ENCODE data around the gene GALNT1. TPM values are rescaled to one million over a fixed set of nuclear protein-coding genes. Genes with fewer than 3 reads are reported as not detected.
A peak's percentile ranks its signal among the peaks of the same experiment; 100 is the strongest.

Gene GALNT1
- total RNA-seq, 4 donors from 2014 or later: 46.2 to 96.5 (median 62.6) TPM

- Histone ChIP-seq H3K36me3 (no peaks in the 10 kb centered on the region), H3K4me3 (no peak overlapping the region), H3K27me3 (no peaks in the 10 kb centered on the region), H3K27ac (no peak overlapping the region), H3K4me1 (peaks cover 15% of the 10 kb centered on the region), H3K9me3 (no peaks in the 10 kb centered on the region)
- TF ChIP-seq EP300 (IDR thresholded peaks at IDR 0.05) (no peak), POLR2AphosphoS5 (IDR thresholded peaks at IDR 0.05) (no peak), POLR2A (IDR thresholded peaks at IDR 0.05) (no peak), CTCF (IDR thresholded peaks at IDR 0.05) (no peak)
- 87% methylated on average over 8 of the region's 8 CpGs for WGBS
- no peak for DNase-seq (ENCODE audit: low spot score in 2 of 2)
Observed at GRCh38 chr18:35577045-35577848, 4.3 kb upstream of the GALNT1 start.

- Histone ChIP-seq H3K36me3 (no peaks in the 10 kb centered on the region), H3K4me1 (peaks cover 27% of the 10 kb centered on the region), H3K27ac (no peak overlapping the region), H3K27me3 (no peaks in the 10 kb centered on the region), H3K9me3 (no peaks in the 10 kb centered on the region), H3K4me3 (no peak overlapping the region)
- TF ChIP-seq EP300 (IDR thresholded peaks at IDR 0.05) (no peak), CTCF (IDR thresholded peaks at IDR 0.05) (no peak), POLR2A (IDR thresholded peaks at IDR 0.05) (no peak), POLR2AphosphoS5 (IDR thresholded peaks at IDR 0.05) (no peak)
- WGBS: 32% methylated on average over 1 of the region's 1 CpG
- no peak for DNase-seq (ENCODE audit: low spot score in 2 of 2)
Observed at GRCh38 chr18:35578481-35578880, 3.1 kb upstream of the GALNT1 start.

GRCh38 chr18:35578936-35579335, 2.6 kb upstream of the GALNT1 start:
- H3K4me1 ChIP-seq: peaks cover 31% of the 10 kb centered on the region
- H3K36me3 ChIP-seq: no peaks in the 10 kb centered on the region
- DNase-seq (ENCODE audit: low spot score in 2 of 2): no peak
- no peak overlapping the region for H3K27ac ChIP-seq
- no peaks in the 10 kb centered on the region for H3K27me3 ChIP-seq
- TF ChIP-seq POLR2AphosphoS5 (IDR thresholded peaks at IDR 0.05): no peak
- no peak for TF ChIP-seq POLR2A (IDR thresholded peaks at IDR 0.05)
- no peak for TF ChIP-seq EP300 (IDR thresholded peaks at IDR 0.05)
- no peak for TF ChIP-seq CTCF (IDR thresholded peaks at IDR 0.05)
- no peaks in the 10 kb centered on the region for H3K9me3 ChIP-seq
- WGBS: 88% methylated on average over 4 of the region's 4 CpGs
- no peak overlapping the region for H3K4me3 ChIP-seq

GRCh38 chr18:35580701-35581539, 620 bp upstream of the GALNT1 start:
- no peaks in the 10 kb centered on the region for H3K9me3 ChIP-seq
- 2% methylated on average over 5 of the region's 96 CpGs for WGBS
- no peaks in the 10 kb centered on the region for H3K36me3 ChIP-seq
- H3K4me1 ChIP-seq: peaks cover 34% of the 10 kb centered on the region
- TF ChIP-seq POLR2AphosphoS5 (IDR thresholded peaks at IDR 0.05) (no peak), POLR2A (IDR thresholded peaks at IDR 0.05) (peak in 1 of 2 donors; percentile 53)
- peak overlapping the region; percentile 83 for H3K4me3 ChIP-seq
- no peaks in the 10 kb centered on the region for H3K27me3 ChIP-seq
- peak overlapping the region; percentile 99 for H3K27ac ChIP-seq
- DNase-seq (ENCODE audit: low spot score in 2 of 2): peak; percentile 80 to 81

- H3K4me1 ChIP-seq: peaks cover 34% of the 10 kb centered on the region
- H3K9me3 ChIP-seq: no peaks in the 10 kb centered on the region
- TF ChIP-seq EP300 (IDR thresholded peaks at IDR 0.05): no peak
- TF ChIP-seq POLR2A (IDR thresholded peaks at IDR 0.05): no peak
- TF ChIP-seq POLR2AphosphoS5 (IDR thresholded peaks at IDR 0.05): no peak
- no peak for TF ChIP-seq CTCF (IDR thresholded peaks at IDR 0.05)
- peak overlapping the region; percentile 57 for H3K4me3 ChIP-seq
- H3K27me3 ChIP-seq: no peaks in the 10 kb centered on the region
- H3K36me3 ChIP-seq: no peaks in the 10 kb centered on the region
- H3K27ac ChIP-seq: peak overlapping the region; percentile 79
- WGBS: 2% methylated on average over 33 of the region's 51 CpGs
- no peak for DNase-seq (ENCODE audit: low spot score in 2 of 2)
Observed at GRCh38 chr18:35581898-35582641, 530 bp downstream of the GALNT1 start.
